GM21529 (cell line): ENCODE data around the gene C1orf35.

Source experiments
- ATAC-seq: cut with Tn5 transposase; IDR thresholded peaks from one replicate; pipeline ENCODE4 v1.9.1; 2021; ENCODE audit not compliant: unreplicated experiment

The C1orf35 gene

DNA sequence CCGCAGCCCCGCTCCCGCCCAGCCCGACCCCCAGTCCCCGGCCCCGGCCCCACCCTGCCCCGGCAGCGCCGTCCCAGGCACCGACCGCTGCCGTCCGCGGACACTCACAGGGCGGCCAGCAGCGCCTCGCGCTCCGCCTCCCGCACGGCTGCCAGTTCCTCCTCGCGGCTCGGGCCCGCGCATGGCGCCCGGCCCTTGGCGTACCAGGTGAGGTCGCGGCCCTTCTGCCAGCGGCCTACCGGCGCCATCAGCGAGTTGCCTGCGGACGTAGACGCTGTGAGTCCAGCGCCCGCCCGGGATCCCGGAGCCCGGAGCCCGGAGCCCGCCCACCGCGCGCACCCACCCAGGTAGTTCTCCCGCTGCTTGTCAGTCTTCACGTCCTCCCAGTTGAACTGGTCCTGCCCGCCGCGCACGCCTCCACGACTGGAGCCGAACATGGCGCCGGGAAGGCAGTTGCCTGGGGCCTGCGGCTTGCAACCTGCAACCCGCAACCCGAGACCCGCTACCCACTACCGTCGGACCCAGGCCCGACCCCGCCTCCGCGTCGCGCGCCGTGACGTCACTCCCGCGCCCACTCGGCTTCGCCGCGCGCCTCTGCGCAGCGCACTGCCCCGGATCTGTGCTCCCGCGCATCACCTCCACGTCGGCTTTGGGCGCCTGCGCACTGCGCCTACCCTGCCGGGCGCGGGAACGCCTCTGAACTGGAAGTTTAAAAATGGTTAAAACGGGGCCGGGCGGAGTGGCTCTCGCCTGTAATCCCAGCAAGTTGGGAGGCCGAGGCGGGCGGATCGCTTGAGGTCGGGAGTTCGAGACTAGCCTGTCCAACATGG, at the start of gene C1orf35:
TSS of gene C1orf35 (minus strand) at position 535 of the 830 bp plus-strand sequence. CDS start at position 437, 98 bp downstream.
- ATAC-seq: peak; percentile 62

DNA sequence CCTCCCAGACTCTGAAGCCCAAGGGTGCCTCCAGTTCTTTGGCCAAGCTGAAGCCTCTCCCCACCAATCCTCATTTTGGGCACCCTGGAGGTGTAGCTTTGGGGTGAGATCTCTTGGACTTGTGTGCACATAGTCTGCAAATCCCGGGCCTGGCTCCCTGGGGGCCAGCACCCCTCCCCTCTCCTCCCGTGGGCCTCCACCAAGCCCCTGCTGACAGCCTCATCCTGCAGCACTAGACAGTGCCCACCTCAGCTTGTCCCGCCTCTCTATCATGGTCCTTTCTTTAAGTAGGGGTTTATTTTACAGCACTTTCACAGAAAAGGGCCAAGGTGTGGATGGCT, 49.8 kb upstream of the C1orf35 start:
- ATAC-seq: no peak

DNA sequence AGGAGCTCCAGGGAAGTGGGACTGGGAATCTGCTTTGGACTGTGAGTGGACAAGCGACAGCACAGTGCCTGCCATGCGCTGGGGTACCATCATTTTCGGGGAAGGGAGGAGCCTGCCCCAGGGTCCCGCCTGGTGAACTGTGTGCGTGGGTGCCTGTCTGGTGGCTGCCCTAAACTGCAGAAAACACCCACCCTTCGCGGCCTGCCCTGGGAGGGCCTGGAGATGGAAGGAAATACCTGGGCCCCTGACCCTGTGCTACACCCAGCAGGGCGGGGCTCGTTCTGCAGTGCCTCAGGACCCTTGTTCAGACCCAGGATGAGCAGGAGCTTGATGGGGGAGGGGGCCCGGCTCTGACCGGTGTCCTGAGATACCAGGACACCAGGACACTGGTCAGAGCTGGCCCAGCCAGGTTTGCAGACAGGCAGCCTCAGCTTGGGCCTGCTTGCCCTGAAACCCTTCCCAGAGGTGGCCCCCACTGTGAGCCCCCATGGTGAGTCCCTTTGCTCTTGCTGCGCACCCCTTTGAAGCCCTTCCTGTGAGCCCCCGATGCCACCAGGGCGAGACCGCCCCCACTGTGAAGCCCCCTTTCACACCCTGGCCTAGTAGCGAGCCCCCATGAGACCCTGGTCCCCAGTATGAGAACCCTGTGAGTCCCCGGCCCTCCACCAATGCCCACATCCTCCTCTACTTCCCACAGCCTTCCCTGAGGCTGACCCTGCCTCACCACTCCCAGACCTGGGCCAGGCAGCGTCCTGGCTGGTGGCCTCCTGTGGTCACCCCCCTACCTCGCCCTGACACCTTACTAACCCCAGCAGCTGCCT, 49.2 kb upstream of the C1orf35 start:
- no peak for ATAC-seq

DNA sequence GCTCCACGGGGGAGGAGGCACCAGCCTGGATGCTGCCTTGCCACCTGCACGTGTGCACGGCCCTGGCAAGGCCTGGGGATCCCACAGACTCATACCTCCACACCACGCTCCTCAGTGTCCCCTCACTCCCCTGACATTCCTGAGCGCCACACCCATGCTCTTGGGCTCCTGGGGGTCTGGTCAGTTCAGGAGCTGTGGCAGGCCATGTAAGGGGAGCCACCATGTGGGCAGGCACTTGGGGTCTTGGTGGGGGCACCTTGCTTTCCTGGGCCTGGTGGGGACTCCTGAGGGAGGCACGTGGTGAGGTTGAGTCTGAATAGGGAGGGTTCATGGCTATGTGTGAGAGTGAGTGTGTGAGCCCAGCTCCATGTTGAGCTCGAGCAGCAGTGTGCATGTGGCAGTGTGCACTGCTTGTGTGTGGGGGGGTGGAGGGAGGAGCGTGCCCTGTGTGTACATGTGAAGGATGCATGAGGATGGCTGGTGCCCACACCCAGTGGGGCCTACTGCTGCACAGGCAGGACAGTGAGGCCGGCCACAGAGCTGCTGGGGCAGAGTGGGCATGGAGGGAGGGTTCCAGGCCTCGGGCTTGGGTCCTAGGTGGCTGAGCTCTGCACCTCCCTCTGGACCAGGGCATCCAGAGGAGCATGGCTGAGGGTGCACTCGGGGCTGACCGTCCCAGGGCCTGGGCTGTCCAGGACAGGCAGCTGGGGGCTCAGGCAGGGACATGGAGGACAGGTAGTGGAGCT, 48.2 kb upstream of the C1orf35 start:
- ATAC-seq: no peak

DNA sequence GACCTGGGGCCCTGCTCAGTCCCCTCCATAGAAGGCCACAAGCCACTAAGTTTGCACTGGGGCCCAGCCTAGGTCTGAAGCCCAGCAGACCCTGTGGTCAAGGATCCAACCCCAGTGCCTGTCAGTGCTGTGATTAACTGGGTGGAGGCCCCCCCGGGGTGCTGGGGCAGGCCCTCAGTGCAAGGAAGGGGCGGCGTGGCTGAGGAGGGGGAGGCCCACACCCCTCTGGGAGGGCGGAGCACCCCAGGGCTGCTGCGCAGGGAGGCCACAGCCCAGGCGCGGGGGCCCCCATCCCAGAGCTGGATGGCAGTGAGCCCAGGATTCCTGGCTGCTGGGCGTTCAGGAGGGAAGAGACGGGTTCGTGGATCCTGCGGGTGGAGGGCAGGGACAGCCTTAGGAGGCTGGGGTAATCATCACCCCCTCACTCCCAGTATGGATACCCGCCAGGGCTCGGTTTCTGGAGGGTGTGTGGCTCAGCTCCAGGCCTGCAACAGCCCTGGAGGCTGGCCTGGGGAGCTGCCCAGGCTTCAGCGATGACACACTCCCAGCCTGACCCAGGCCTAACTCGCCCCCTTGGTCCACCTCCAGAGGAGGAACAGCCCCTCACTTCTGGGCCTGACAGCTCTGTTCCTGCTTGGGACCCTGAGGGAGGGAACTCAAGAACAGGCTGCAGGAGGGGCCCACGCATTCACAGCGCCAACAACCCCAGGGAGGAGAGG, 47.5 kb upstream of the C1orf35 start:
- ATAC-seq: no peak

DNA sequence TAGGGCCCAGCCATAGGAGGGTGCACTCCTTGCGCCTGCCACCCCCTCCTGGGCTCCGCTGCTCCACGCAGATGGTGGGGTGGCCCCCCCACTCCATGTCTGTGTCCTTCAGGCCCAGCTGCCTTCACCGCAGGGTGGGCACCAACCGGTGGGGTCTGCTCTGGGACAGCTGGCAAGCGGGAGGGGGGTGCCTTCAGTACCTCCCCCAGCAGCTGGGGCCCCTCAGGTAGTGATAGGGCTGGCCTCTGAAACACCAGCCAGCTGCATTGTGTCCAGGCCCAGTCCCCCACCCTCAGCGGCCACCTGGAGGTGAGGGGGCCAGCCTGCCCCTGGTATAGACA, 47.0 kb upstream of the C1orf35 start:
- ATAC-seq: no peak

DNA sequence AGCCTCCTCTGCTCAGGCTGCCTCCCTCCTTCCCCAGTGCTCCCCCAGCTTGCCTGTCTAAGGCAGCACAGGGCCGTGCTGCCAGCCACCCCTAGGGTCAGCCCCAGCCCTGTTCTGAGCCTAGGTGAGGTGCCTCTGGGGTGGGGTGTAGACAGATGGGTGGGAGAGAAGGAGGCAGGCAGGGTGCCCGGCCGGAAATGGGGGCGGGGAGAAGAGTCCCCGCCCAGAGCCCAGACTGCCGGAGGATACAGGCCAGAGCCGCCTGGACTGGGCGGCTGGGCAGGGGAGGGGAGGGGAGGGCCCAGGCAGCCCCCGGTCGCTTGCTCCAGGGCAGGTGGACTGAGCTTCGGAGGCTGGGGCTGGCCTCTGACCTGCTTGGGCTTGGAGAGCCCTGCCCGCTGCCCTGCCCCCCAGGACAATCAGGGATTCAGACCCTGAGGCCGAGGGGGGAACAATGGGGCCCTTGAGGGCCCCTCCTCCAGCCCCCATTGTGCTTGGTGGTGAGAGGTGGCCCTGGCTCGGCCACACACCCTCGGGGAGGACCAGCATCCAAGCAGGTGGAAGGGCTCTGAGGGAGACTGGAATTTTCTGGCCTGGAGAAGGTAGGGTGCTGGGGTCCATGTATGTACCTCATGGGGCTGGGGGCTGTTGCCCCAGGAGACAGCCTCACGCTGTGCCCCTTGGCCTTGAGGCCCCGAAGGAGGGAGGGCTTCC, 46.4 kb upstream of the C1orf35 start, which contains the start of gene GJC2:
TSS of gene GJC2 (plus strand) at position 525 of the 714 bp plus-strand sequence. CDS start 7,829 bp downstream, outside the sequence.
- no peak for ATAC-seq

DNA sequence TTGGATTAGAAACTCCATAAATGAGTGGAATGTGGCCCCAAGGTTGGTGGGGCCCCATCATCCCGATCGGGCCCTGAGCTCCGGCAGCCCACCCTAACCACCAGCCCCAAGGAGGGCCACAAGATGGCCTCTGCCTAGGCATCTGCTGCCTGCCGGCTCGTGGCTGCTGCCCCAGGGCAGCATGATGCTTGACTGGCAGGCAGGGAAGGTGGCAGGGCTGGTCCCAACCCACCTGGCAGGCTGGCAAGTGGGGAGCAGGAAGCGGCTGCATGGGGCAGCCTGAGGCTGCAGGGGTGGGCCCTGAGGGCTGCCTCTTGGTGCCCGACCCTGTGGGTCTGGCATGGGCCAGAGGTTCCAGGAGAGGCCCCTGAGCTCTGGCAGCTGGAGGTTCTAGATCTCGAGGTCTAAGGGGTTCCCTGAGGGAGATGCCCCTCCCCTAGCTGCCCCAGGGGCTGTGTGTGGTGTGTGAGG, 45.8 kb upstream of the C1orf35 start:
- no peak for ATAC-seq

DNA sequence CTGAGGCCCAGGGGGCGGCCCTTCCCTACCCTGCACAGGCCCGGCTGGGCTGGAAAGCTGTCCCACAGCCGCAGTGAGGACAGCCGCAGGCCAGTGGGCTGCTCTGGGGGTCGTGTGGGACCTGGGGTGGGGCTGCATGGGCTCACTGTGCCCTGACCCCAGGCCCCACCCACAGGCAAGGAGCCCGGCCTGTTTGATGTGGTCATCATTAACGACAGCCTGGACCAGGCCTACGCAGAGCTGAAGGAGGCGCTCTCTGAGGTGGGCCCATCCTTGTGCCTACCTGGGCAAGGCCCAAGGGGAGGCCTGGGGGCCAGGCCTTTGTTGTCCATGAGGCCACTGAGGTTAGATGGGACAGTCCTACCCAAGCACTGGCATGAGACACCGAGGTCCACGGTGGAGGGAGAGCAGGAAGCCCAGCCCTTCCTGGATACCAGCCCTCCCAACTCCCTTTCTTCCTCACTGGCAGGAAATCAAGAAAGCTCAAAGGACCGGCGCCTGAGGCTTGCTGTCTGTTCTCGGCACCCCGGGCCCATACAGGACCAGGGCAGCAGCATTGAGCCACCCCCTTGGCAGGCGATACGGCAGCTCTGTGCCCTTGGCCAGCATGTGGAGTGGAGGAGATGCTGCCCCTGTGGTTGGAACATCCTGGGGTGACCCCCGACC, 45.2 kb upstream of the C1orf35 start:
- no peak for ATAC-seq

DNA sequence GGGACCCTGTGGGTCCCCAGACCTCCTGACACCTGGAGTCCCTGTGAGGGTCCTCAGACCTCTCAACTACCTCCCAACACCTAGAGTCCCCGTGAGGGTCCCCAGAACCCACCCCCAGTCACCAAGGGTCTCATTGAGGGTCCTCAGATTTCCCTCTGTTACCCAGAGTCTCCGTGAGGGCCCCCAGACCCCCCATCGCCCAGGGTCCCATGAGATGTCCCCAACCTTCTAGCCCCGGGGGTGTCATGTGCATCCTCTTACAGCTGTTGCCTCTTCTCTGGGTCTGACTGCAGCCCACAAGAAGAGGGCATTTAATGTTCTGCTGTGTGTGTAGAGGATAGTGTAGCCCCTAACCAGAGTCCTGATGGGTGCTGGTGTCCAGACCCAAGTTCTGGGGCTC, 44.6 kb upstream of the C1orf35 start:
- ATAC-seq: no peak

DNA sequence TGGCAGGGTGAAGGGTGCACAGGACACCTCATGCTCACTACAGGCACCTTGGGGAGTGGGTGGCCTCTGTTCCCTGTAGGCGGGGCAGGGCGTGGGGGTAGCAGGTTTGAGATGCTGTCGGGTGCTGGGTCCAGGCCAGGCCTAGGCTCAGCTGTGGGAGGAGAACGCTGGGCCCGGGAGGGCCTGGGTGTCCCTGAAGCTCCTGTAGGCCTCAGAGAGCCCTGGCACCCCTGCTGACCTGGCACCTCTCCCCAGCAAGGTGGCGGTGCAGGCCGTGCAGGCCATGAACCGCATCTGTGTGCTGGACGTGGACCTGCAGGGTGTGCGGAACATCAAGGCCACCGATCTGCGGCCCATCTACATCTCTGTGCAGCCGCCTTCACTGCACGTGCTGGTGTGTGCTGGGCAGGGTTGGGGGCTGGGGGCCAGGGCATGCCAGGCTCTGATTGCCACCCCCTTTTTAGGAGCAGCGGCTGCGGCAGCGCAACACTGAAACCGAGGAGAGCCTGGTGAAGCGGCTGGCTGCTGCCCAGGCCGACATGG, 44.1 kb upstream of the C1orf35 start:
- ATAC-seq: no peak

DNA sequence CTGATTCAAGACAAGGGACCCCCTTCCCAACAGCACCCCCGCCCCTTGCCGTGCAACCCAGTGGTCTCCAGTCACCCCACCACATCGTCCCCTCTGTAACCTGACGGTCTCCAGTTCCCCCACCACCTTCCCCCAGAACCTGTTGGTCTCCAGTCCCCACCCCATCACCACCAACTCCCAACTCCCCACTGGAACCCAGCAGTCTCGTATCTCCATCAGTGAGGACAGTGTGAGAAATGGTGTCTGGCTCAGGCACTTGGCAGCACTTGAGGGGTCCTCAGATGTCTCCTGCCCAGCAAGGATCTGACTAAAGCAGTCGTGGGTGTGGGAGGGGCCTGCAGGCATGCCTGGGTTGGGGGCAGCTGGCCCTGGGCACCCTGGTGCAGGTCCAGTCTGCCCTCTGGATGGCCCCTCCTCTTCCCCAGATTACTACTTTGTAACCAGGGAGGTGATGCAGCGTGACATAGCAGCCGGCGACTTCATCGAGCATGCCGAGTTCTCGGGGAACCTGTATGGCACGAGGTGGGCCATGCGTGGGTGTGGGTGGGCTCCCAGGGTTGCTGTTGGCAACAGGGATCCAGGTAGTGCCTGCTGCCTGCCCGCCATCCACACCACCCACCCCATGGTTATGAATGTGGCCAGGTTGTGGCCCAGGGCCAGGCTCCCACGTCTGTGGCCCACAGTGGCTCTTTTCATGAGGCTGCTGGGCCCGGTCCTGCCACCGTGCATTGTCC, 43.5 kb upstream of the C1orf35 start:
- no peak for ATAC-seq

DNA sequence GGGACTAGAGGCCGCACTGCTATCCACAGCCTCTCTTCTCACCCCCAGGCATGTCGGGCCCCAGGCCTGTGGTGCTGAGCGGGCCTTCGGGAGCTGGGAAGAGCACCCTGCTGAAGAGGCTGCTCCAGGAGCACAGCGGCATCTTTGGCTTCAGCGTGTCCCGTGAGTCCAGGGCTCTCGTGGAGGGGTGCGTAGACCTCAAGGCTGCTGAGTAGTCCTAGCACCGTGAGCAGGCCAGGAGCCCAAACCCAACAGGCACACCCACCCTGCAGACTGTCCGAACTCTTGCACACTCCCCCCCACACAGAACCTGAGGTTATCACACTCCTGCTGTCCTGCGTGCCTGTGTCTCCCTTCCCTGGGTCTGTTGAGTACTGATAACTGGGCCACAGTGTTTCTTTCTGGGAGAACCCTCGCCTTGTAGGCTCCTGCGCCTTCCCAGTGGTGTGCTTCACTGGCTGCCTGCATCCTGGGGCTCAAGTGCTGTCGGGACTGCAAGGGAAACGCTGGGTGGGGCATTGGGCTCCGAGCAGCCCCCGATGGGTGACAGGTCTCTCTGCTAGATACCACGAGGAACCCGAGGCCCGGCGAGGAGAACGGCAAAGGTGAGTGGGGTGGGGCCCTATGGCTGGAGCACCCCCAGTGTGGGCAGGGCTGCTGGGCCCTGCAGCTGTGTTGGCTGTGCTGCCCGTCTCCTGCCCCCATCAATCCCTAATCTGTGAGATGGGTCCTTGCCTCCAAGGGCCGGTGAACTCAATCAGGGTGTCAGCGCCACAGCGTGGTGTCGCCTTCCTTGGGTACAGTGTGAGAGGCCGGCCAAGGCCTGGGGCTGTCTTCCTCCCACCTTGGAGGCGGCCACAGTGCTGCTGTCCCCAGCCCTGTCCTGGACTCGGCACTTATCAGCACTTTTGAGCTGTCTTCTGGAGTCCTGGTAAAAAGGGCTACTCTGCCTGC, 42.6 kb upstream of the C1orf35 start:
- no peak for ATAC-seq

DNA sequence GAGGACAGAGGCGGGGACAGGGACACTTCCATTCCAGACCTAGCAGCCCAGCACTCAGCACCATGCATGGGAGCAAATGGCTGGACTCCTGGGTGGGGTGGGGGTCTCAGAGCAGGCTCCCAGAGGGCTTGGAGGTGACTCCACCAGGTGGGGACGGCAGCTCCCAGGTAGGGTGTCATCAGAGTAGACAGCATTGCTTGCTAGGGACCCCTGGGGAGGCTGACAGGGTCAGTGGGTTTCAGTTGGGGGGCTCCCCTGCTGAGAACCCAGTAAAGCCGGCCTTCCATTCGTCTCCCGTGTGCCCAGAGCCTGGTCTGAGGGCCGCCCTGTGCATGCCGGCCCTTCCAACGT, 41.8 kb upstream of the C1orf35 start:
- ATAC-seq: no peak

DNA sequence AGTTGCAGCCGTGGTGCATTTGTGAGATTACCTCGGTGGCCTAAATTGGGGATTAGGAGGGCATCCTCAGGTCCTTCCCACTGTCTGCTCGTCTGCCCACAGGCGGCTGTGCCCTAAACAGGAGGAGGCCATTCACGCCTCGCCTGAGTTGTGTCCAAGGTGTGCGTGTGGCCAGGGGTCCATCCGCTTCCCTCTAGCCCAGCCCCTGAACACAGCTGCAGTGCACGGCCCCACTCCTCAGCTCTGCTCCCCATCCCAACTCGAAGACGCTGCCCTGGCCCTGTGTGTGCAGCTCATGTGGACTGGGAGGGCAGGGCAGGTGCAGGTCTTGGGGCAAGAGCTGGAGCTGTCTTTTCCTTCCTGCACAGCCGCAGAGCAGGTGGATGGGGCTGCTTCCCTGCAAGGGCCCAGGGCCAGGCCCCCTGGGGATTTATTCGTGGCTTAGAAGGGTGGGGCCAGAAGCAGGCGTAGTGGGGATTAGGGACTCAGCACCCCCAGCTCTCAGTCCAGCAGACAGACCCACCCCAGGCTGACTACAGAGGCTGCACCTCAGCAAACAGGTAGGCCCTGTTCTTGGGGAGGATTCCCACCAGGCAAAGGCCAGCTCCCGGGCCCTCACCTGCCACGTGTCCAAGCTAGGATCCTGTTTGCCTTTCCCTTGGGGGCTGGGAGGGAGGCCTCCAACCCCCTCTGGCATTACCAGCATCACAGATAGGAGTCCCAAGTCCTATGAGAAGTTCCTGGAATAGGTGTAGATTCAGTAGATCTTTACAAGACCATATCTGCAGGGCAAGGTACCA, 41.3 kb upstream of the C1orf35 start:
- no peak for ATAC-seq

DNA sequence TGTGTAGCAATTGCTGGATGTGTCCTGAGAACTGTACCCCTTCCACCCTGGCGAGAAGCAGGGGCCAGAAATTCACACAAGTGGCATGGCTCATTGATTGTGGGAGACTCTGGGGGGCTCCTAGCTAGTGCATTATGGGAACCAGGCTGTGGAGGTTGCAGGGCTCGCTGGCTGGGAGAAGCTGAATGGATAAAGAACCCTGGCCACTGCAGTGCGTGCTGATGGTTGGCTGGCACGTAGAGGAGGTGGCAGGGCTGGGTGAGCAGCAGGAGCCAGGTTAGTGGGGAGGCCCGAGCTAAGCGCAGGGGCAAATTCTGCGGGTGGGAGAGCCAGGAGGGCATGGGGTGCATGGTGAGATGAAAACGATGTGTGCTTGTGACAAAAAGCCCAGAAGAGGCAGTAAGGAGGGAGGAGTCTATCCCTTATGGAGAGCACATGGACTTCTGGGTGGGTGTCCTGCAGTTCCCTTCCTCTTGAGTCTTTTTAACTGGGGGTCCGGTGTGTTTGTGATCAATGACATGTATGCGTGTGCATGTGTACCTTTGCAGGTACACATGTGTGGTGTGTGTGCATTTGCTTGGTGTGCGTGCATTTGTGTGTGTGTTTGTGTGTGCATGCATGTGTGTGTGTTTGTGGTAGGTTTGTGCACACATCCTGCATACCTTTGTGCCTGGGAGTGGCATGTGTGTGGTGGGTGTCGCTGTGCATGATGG, 40.5 kb upstream of the C1orf35 start:
- ATAC-seq: no peak
